CD8-positive, alpha-beta memory T cell (primary cell): ENCODE measurements around the gene SIKE1. TPM values are rescaled to one million over a fixed set of nuclear protein-coding genes. Genes with fewer than 3 reads are reported as not detected.

Experiments
- CTCF ChIA-PET: fragments of 350-600 bp; sonication (Branson Sonifier 250); formaldehyde crosslinking; loops from one replicate; lab custom pipeline; 2021; ENCODE audit warnings: antibody characterized with exemption; lab: Charles Lee
- POLR2A ChIA-PET: fragments of 350-600 bp; sonication (Branson Sonifier 250); formaldehyde crosslinking; loops from one replicate; lab custom pipeline; 2021; ENCODE audit warnings: antibody characterized with exemption; lab: Charles Lee
- DNase-seq, 5 donors: peaks; one replicate each; pipeline versions ENCODE4 v3.0.0 to v3.0.0-alpha.2; 2020 to 2022; ENCODE audit warnings: mixed read lengths in 1 of 5
- H3K27ac ChIP-seq: one replicate; pipeline ENCODE4 v1.7.0; 2013; ENCODE audit warnings: low read depth, mild to moderate bottlenecking, low read length, moderate library complexity
- H3K27me3 ChIP-seq: 2 replicates; pipeline ENCODE4 v1.7.0; 2013; ENCODE audit warnings: low read length, mild to moderate bottlenecking; ENCODE audit not compliant: insufficient read depth, poor library complexity, severe bottlenecking
- H3K36me3 ChIP-seq: 2 replicates; pipeline ENCODE4 v1.7.0; 2013; ENCODE audit warnings: mild to moderate bottlenecking, low read length, moderate library complexity; ENCODE audit not compliant: insufficient read depth
- H3K4me1 ChIP-seq: 2 replicates; pipeline ENCODE4 v1.7.0; 2013; ENCODE audit warnings: mild to moderate bottlenecking, low read length, moderate library complexity; ENCODE audit not compliant: insufficient read depth
- H3K4me3 ChIP-seq: 2 replicates; pipeline ENCODE4 v1.7.0; 2013; ENCODE audit warnings: mild to moderate bottlenecking, low read length
- H3K9me3 ChIP-seq: 2 replicates; pipeline ENCODE4 v1.7.0; 2013; ENCODE audit warnings: mild to moderate bottlenecking, low read length
- H3K27ac Mint-ChIP-seq, 8 donors: one replicate each; pipeline ENCODE4 v1.8.0; 2020 to 2021; ENCODE audit warnings: mixed read lengths in 8 of 8, mild to moderate bottlenecking in 6 of 8, inconsistent platforms in 3 of 8, moderate library complexity in 3 of 8
- H3K27me3 Mint-ChIP-seq, 2 donors: one replicate each; pipeline ENCODE4 v1.8.0; 2020 to 2021; ENCODE audit warnings: mixed read lengths in 2 of 2, mild to moderate bottlenecking in 1 of 2, moderate library complexity in 1 of 2
- H3K36me3 Mint-ChIP-seq, 3 donors: one replicate each; pipeline ENCODE4 v1.8.0; 2020 to 2021; ENCODE audit warnings: mixed read lengths in 3 of 3, inconsistent platforms in 1 of 3, mild to moderate bottlenecking in 1 of 3
- H3K4me1 Mint-ChIP-seq, 3 donors: one replicate each; pipeline ENCODE4 v1.8.0; 2020 to 2021; ENCODE audit warnings: mixed read lengths in 3 of 3, inconsistent platforms in 1 of 3, mild to moderate bottlenecking in 1 of 3
- H3K4me3 Mint-ChIP-seq, 7 donors: one replicate each; pipeline ENCODE4 v1.8.0; 2020 to 2021; ENCODE audit warnings: mixed read lengths in 7 of 7, mild to moderate bottlenecking in 6 of 7, moderate library complexity in 4 of 7, inconsistent platforms in 2 of 7
- H3K9me3 Mint-ChIP-seq, 5 donors: one replicate each; pipeline ENCODE4 v1.8.0; 2020 to 2022; ENCODE audit warnings: mixed read lengths in 5 of 5, mild to moderate bottlenecking in 3 of 5, moderate library complexity in 2 of 5, inconsistent platforms in 1 of 5
- polyA plus RNA-seq: library from polyadenylated mRNA; unstranded; fragments of 300-500 nt; fragmentation: Illumina TruSeq; gene quantifications from one replicate; pipeline ENCODE4 v1.2.3, GENCODE V29; 2021
- total RNA-seq, 2 experiments: library from RNA; stranded (reverse); gene quantifications; one replicate each; pipeline ENCODE4 v1.2.3, GENCODE V29; 2021

The SIKE1 gene
- total and polyA plus RNA-seq, 3 experiments from 2014 or later: 29.7 to 70.3 (median 66.0) TPM

- ChIA-PET CTCF (no interaction called here), POLR2A (interaction anchor here (0.6 kb wide), 1 partner anchor 103 kb away, joined by 3 read pairs; no protein-coding TSS in a partner anchor)
- no peak overlapping the region for H3K4me3 ChIP-seq
- H3K4me3 Mint-ChIP-seq: no peak overlapping the region
- no peaks in the 10 kb centered on the region for H3K9me3 ChIP-seq
- no peaks in the 10 kb centered on the region for H3K27me3 Mint-ChIP-seq
- H3K27ac Mint-ChIP-seq: peak overlapping the region in 2 of 8 donors; percentile 20
- no peaks in the 10 kb centered on the region for H3K9me3 Mint-ChIP-seq
- H3K27me3 ChIP-seq: no peaks in the 10 kb centered on the region
- DNase-seq: no peak
- H3K4me1 Mint-ChIP-seq: peaks cover 53 to 72% (median 67%) of the 10 kb centered on the region in 3 donors
- peaks cover 9% of the 10 kb centered on the region for H3K4me1 ChIP-seq
- H3K36me3 ChIP-seq: peaks cover 38% of the 10 kb centered on the region
- H3K27ac ChIP-seq: no peak overlapping the region
- peaks cover 9 to 82% (median 21%) of the 10 kb centered on the region in 3 donors for H3K36me3 Mint-ChIP-seq
Measured at GRCh38 chr1:114740331-114740730, 40.2 kb downstream of the SIKE1 start.

- H3K9me3 Mint-ChIP-seq: no peaks in the 10 kb centered on the region
- H3K4me3 Mint-ChIP-seq: no peak overlapping the region
- no peaks in the 10 kb centered on the region for H3K4me1 ChIP-seq
- no peaks in the 10 kb centered on the region for H3K27me3 ChIP-seq
- no peaks in the 10 kb centered on the region for H3K27me3 Mint-ChIP-seq
- H3K36me3 Mint-ChIP-seq: peaks cover 9 to 87% (median 25%) of the 10 kb centered on the region in 3 donors
- POLR2A ChIA-PET: no interaction called here
- no peak overlapping the region for H3K27ac ChIP-seq
- peaks cover 63% of the 10 kb centered on the region for H3K36me3 ChIP-seq
- H3K9me3 ChIP-seq: no peaks in the 10 kb centered on the region
- peak overlapping the region in 2 of 8 donors; percentile 32 to 66 for H3K27ac Mint-ChIP-seq
- H3K4me1 Mint-ChIP-seq: peaks cover 31 to 45% (median 39%) of the 10 kb centered on the region in 3 donors
- no peak for DNase-seq
- H3K4me3 ChIP-seq: no peak overlapping the region
- CTCF ChIA-PET: no interaction called here
Measured at GRCh38 chr1:114737314-114737849, 43.1 kb downstream of the SIKE1 start.

- Mint-ChIP-seq H3K4me3 (no peak overlapping the region), H3K4me1 (peaks cover 22 to 33% (median 27%) of the 10 kb centered on the region in 3 donors), H3K27ac (peak overlapping the region in 1 of 8 donors; percentile 62), H3K9me3 (no peaks in the 10 kb centered on the region), H3K36me3 (peaks cover 9 to 88% (median 26%) of the 10 kb centered on the region in 3 donors), H3K27me3 (no peaks in the 10 kb centered on the region)
- DNase-seq: no peak
- H3K4me3 ChIP-seq: no peak overlapping the region
- ChIA-PET CTCF (no interaction called here), POLR2A (no interaction called here)
- H3K36me3 ChIP-seq: peaks cover 80% of the 10 kb centered on the region
- H3K27me3 ChIP-seq: no peaks in the 10 kb centered on the region
- no peaks in the 10 kb centered on the region for H3K9me3 ChIP-seq
- no peaks in the 10 kb centered on the region for H3K4me1 ChIP-seq
- no peak overlapping the region for H3K27ac ChIP-seq
Measured at GRCh38 chr1:114735479-114735878, 45.0 kb downstream of the SIKE1 start.

- ChIA-PET POLR2A (no interaction called here), CTCF (no interaction called here)
- H3K27me3 Mint-ChIP-seq: no peaks in the 10 kb centered on the region
- H3K27ac ChIP-seq: no peak overlapping the region
- H3K4me3 Mint-ChIP-seq: no peak overlapping the region
- DNase-seq: no peak
- peak overlapping the region in 5 of 8 donors; percentile 2 to 79 (median 60) for H3K27ac Mint-ChIP-seq
- H3K4me1 ChIP-seq: no peaks in the 10 kb centered on the region
- no peak overlapping the region for H3K4me3 ChIP-seq
- no peaks in the 10 kb centered on the region for H3K27me3 ChIP-seq
- peaks cover 4 to 95% (median 32%) of the 10 kb centered on the region in 3 donors for H3K36me3 Mint-ChIP-seq
- peaks cover 87% of the 10 kb centered on the region for H3K36me3 ChIP-seq
- no peaks in the 10 kb centered on the region for H3K9me3 ChIP-seq
- H3K4me1 Mint-ChIP-seq: peaks cover 11 to 16% (median 13%) of the 10 kb centered on the region in 3 donors
- H3K9me3 Mint-ChIP-seq: no peaks in the 10 kb centered on the region
Measured at GRCh38 chr1:114729782-114730181, 50.7 kb downstream of the SIKE1 start.

GRCh38 chr1:114728553-114728952 is 51.9 kb downstream of the SIKE1 start:
- Histone ChIP-seq H3K4me1 (no peaks in the 10 kb centered on the region), H3K27ac (no peak overlapping the region), H3K4me3 (no peak overlapping the region), H3K36me3 (peaks cover 85% of the 10 kb centered on the region), H3K27me3 (no peaks in the 10 kb centered on the region), H3K9me3 (no peaks in the 10 kb centered on the region)
- no peak overlapping the region for H3K4me3 Mint-ChIP-seq
- no peaks in the 10 kb centered on the region for H3K27me3 Mint-ChIP-seq
- peaks cover 4 to 94% (median 34%) of the 10 kb centered on the region in 3 donors for H3K36me3 Mint-ChIP-seq
- no peaks in the 10 kb centered on the region for H3K9me3 Mint-ChIP-seq
- peaks cover 11 to 16% (median 13%) of the 10 kb centered on the region in 3 donors for H3K4me1 Mint-ChIP-seq
- ChIA-PET CTCF (no interaction called here), POLR2A (no interaction called here)
- DNase-seq: no peak
- peak overlapping the region in 2 of 8 donors; percentile 64 to 65 for H3K27ac Mint-ChIP-seq

GRCh38 chr1:114725230-114725629 is 55.3 kb downstream of the SIKE1 start:
- Mint-ChIP-seq H3K36me3 (peaks cover 10 to 92% (median 34%) of the 10 kb centered on the region in 3 donors), H3K9me3 (no peaks in the 10 kb centered on the region), H3K4me1 (peaks cover 1 to 6% (median 4%) of the 10 kb centered on the region in 3 donors), H3K4me3 (no peak overlapping the region), H3K27me3 (no peaks in the 10 kb centered on the region), H3K27ac (peak overlapping the region in 3 of 8 donors; percentile 51 to 68 (median 61))
- Histone ChIP-seq H3K4me1 (no peaks in the 10 kb centered on the region), H3K9me3 (no peaks in the 10 kb centered on the region), H3K36me3 (peaks cover 77% of the 10 kb centered on the region), H3K27me3 (no peaks in the 10 kb centered on the region), H3K4me3 (no peak overlapping the region), H3K27ac (no peak overlapping the region)
- POLR2A ChIA-PET: no interaction called here
- no peak for DNase-seq
- CTCF ChIA-PET: no interaction called here

- no peaks in the 10 kb centered on the region for H3K4me1 ChIP-seq
- H3K27me3 Mint-ChIP-seq: no peaks in the 10 kb centered on the region
- H3K4me1 Mint-ChIP-seq: peaks cover 1 to 6% (median 4%) of the 10 kb centered on the region in 3 donors
- peaks cover 6 to 94% (median 33%) of the 10 kb centered on the region in 3 donors for H3K36me3 Mint-ChIP-seq
- POLR2A ChIA-PET: no interaction called here
- no peaks in the 10 kb centered on the region for H3K27me3 ChIP-seq
- H3K27ac ChIP-seq: no peak overlapping the region
- peaks cover 82% of the 10 kb centered on the region for H3K36me3 ChIP-seq
- H3K9me3 Mint-ChIP-seq: no peaks in the 10 kb centered on the region
- CTCF ChIA-PET: interaction anchor here (1.5 kb wide), 1 partner anchor 15 kb away, joined by 3 read pairs; no protein-coding TSS in a partner anchor
- no peak for DNase-seq
- no peak overlapping the region for H3K4me3 ChIP-seq
- H3K27ac Mint-ChIP-seq: peak overlapping the region in 3 of 8 donors; percentile 3 to 93 (median 85)
- no peak overlapping the region for H3K4me3 Mint-ChIP-seq
- H3K9me3 ChIP-seq: no peaks in the 10 kb centered on the region
Measured at GRCh38 chr1:114723915-114724314, 56.6 kb downstream of the SIKE1 start.

- Mint-ChIP-seq H3K4me3 (no peak overlapping the region), H3K36me3 (peaks cover 6 to 94% (median 35%) of the 10 kb centered on the region in 3 donors), H3K9me3 (no peaks in the 10 kb centered on the region), H3K4me1 (peaks cover 0 to 6% (median 1%) of the 10 kb centered on the region in 3 donors), H3K27ac (peak overlapping the region in 3 of 8 donors; percentile 3 to 93 (median 82)), H3K27me3 (no peaks in the 10 kb centered on the region)
- Histone ChIP-seq H3K9me3 (no peaks in the 10 kb centered on the region), H3K4me3 (no peak overlapping the region), H3K36me3 (peaks cover 81% of the 10 kb centered on the region), H3K27ac (no peak overlapping the region), H3K4me1 (no peaks in the 10 kb centered on the region), H3K27me3 (no peaks in the 10 kb centered on the region)
- DNase-seq: no peak
- ChIA-PET POLR2A (no interaction called here), CTCF (interaction anchor here (1.5 kb wide), 1 partner anchor 15 kb away, joined by 3 read pairs; no protein-coding TSS in a partner anchor)
Measured at GRCh38 chr1:114723457-114723856, 57.0 kb downstream of the SIKE1 start.
